ENCODE measurements around the gene THSD7B. TPM values are rescaled to one million over a fixed set of nuclear protein-coding genes. Genes with fewer than 3 reads are reported as not detected.

Gene THSD7B
- total RNA-seq, 1 donor from 2014 or later, result not detected

DNA sequence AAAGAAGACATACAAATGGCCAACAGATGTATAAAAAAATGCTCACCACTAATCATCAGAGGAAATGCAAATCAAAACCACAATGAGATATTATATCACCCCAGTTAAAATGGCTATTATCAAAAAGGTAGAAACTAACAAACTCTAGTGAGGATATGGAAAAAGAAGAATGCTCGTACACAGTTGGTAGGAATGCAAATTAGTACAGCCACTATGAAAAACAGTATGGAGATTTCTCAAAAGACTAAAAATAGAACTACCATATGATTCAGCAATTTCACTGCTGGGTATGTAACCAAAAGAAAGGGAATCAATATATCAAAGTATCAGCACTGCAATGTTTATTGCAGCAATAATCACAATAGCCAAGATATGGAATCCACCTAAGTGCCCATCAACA is 679.6 kb downstream of the THSD7B start:
- no peak overlapping the region for H3K27ac Mint-ChIP-seq
- no peak overlapping the region for H3K4me3 Mint-ChIP-seq
- no peaks in the 10 kb centered on the region for H3K4me1 Mint-ChIP-seq
- intact Hi-C loops (cut with micrococcal nuclease), result no loop called here
- no peak for DNase-seq
- peaks cover 14% of the 10 kb centered on the region for H3K9me3 Mint-ChIP-seq
- POLR2A ChIA-PET, result no interaction called here
- H3K27me3 Mint-ChIP-seq, result no peaks in the 10 kb centered on the region
- H3K36me3 Mint-ChIP-seq (ENCODE audit: low read depth), result no peaks in the 10 kb centered on the region
- CTCF ChIA-PET, result no interaction called here
- TF ChIP-seq, protein P1, sequence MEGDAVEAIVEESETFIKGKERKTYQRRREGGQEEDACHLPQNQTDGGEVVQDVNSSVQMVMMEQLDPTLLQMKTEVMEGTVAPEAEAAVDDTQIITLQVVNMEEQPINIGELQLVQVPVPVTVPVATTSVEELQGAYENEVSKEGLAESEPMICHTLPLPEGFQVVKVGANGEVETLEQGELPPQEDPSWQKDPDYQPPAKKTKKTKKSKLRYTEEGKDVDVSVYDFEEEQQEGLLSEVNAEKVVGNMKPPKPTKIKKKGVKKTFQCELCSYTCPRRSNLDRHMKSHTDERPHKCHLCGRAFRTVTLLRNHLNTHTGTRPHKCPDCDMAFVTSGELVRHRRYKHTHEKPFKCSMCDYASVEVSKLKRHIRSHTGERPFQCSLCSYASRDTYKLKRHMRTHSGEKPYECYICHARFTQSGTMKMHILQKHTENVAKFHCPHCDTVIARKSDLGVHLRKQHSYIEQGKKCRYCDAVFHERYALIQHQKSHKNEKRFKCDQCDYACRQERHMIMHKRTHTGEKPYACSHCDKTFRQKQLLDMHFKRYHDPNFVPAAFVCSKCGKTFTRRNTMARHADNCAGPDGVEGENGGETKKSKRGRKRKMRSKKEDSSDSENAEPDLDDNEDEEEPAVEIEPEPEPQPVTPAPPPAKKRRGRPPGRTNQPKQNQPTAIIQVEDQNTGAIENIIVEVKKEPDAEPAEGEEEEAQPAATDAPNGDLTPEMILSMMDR (IDR thresholded peaks at IDR 0.05), result no peak
- no peak for ATAC-seq (ENCODE audit: low read depth)

DNA sequence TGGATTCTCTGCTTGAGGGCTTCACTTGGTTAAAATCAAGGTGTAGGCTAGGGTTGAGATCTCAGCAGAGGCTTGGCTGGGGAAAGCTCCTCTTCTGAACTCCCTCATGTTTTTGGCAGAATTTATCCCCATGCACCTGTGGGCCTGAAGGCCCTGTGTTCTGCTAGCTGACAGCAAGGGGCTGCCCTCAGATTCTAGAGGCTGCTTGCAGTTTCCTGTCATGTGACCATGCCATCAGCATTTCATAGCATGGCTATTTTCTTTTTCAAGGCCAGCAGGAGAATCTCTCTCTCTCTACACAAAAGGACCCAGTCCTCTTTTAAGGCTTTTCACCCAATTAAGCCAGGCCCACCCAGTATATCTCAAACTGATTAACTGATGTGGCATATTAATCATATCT is 684.1 kb downstream of the THSD7B start:
- Mint-ChIP-seq H3K36me3 (ENCODE audit: low read depth) (no peaks in the 10 kb centered on the region), H3K27me3 (no peaks in the 10 kb centered on the region), H3K27ac (no peak overlapping the region), H3K9me3 (peaks cover 14% of the 10 kb centered on the region), H3K4me3 (no peak overlapping the region), H3K4me1 (no peaks in the 10 kb centered on the region)
- POLR2A ChIA-PET, result no interaction called here
- ATAC-seq (ENCODE audit: low read depth) (no peak), DNase-seq (no peak)
- TF ChIP-seq, protein P1 (IDR thresholded peaks at IDR 0.05), result no peak
- CTCF ChIA-PET, result no interaction called here
- intact Hi-C loops (cut with micrococcal nuclease), result no loop called here

DNA sequence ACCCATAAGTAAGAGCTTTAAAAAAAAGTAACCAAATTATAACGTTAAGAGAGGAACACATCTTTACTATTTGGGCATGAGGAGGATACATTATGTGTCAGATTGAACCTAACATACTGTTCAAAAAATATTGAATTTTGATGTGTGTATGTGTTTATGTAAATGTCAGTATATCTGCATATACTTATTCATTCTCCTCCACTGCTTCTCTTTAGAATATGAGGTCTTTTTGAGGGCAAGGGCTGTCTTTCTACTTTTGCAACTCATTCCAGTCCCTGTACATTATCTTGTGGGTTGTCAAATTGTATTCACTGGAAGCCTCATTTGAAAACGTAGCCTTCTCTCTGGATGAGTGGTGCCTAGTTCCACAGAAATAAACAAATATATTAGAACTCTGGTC is 689.5 kb downstream of the THSD7B start:
- no peaks in the 10 kb centered on the region for H3K4me1 Mint-ChIP-seq
- POLR2A ChIA-PET, result no interaction called here
- no peak overlapping the region for H3K27ac Mint-ChIP-seq

DNA sequence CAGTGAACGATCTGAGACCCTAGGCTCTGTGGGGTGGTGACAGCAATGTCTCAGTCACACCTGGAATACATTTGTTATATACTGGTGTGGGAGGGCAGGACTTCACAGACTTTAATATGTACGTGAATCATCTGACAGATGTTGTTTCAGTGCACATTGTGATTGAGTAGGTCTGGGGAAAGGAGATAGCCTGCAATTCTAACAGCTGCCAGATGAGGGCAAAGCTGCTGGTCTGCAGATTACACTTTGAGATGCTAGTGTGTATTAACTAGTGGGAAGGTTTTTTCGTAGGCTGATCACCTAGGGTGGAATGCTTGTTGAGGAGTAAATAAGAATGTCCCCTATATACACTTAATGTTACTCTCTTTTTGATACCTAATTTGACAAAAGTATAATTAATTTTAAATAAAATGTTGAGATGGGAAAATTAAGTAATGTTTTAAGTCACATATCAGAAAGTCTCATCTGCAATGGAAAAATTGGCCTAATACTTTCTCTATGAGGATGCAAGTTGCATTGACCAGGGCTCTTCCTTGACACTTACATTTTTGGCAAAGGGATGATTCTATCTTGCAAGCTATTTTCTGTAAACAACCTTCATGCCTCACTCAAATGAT is 702.0 kb downstream of the THSD7B start:
- H3K27ac Mint-ChIP-seq, result no peak overlapping the region
- no peaks in the 10 kb centered on the region for H3K4me1 Mint-ChIP-seq
- ChIA-PET POLR2A (no interaction called here), CTCF (interaction anchor here (1.4 kb wide), 1 partner anchor 371 kb away, joined by 3 read pairs; no protein-coding TSS in a partner anchor)
- H3K9me3 Mint-ChIP-seq, result no peaks in the 10 kb centered on the region
- TF ChIP-seq, protein P1 (IDR thresholded peaks at IDR 0.05), result no peak
- H3K36me3 Mint-ChIP-seq (ENCODE audit: low read depth), result no peaks in the 10 kb centered on the region
- H3K27me3 Mint-ChIP-seq, result no peaks in the 10 kb centered on the region
- intact Hi-C loops (cut with micrococcal nuclease), result loop anchor here (5.0 kb wide), 1 partner anchor 1360 kb away; no protein-coding TSS in a partner anchor
- no peak overlapping the region for H3K4me3 Mint-ChIP-seq
- DNase-seq, result no peak
- ATAC-seq (ENCODE audit: low read depth), result no peak

More for the DNA sequence above, 689.5 kb downstream of the THSD7B start:
- ATAC-seq (ENCODE audit: low read depth) (no peak), DNase-seq (no peak)
- TF ChIP-seq, protein P1 (IDR thresholded peaks at IDR 0.05), result no peak
- Mint-ChIP-seq H3K9me3 (peaks cover 2% of the 10 kb centered on the region), H3K27me3 (no peaks in the 10 kb centered on the region), H3K36me3 (ENCODE audit: low read depth) (no peaks in the 10 kb centered on the region), H3K4me3 (no peak overlapping the region)
- intact Hi-C loops (cut with micrococcal nuclease), result no loop called here
- CTCF ChIA-PET, result no interaction called here

DNA sequence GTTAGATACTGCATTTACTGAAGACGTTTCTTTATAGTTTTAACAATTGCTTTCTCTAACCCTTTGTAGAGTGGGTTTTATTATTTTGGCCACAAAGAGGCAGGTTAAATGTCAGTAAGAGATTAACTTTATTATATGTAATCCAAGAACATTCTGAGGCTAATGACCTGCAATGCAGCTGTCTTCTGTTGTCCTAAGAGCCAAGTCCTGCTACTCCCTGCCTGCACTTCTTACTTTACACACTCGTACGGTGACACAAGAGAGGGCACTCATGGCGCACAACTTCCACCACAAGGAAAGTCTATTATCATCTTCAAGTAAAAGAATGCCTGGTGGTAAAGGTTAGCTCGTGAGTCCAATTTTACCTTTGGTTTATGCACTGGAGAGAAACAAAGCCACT is 727.9 kb downstream of the THSD7B start:
- no peaks in the 10 kb centered on the region for H3K36me3 Mint-ChIP-seq (ENCODE audit: low read depth)
- TF ChIP-seq, protein P1 (IDR thresholded peaks at IDR 0.05), result no peak
- ChIA-PET POLR2A (no interaction called here), CTCF (no interaction called here)
- ATAC-seq (ENCODE audit: low read depth) (no peak), DNase-seq (no peak)
- no peak overlapping the region for H3K4me3 Mint-ChIP-seq
- no peak overlapping the region for H3K27ac Mint-ChIP-seq
- H3K27me3 Mint-ChIP-seq, result no peaks in the 10 kb centered on the region
- no peaks in the 10 kb centered on the region for H3K9me3 Mint-ChIP-seq
- intact Hi-C loops (cut with micrococcal nuclease), result no loop called here
- no peaks in the 10 kb centered on the region for H3K4me1 Mint-ChIP-seq
